Posterior vena cava (tissue), 2 donors: ENCODE measurements around the gene TCFL5. TPM values are rescaled to one million over a fixed set of nuclear protein-coding genes. Genes with fewer than 3 reads are reported as not detected.

Source experiments
- DNase-seq: peaks from one replicate; pipeline ENCODE4 v3.0.0-alpha.2; 2020; ENCODE audit warnings: low spot score
- intact Hi-C, 2 donors: fragments of 100-400 bp; cut with DNase I; formaldehyde crosslinking; loops; one replicate each; pipeline versions ENCODE4 v1.14.1 to v1.14.2; 2022 to 2023
- total RNA-seq, 2 donors: library from RNA; stranded (reverse); fragmentation: NEBNext Ultra II Directional; extraction: Animal tissue kit (Norgen Biotek cat#: 25700); gene quantifications; one replicate each; pipeline ENCODE4 v1.2.1, GENCODE V29; 2021
- donor health status: DM: yes; HTN: yes; CAD: no.
- donor health status: DM: yes; HTN: yes; CAD: no.

Gene TCFL5
- total RNA-seq, 2 donors from 2014 or later = 9.6 to 10.9 TPM

GRCh38 chr20:62885046-62885895, 23.6 kb upstream of the TCFL5 start:
- no peak for DNase-seq
- intact Hi-C loops = no loop called here

- DNase-seq = no peak
- intact Hi-C loops = no loop called here
Measured at GRCh38 chr20:62884556-62884955, 22.9 kb upstream of the TCFL5 start.

- intact Hi-C loops = no loop called here
- DNase-seq = peak; percentile 25
Measured at GRCh38 chr20:62882426-62882825, 20.8 kb upstream of the TCFL5 start.

- peak; percentile 76 for DNase-seq
- intact Hi-C loops = no loop called here
Measured at GRCh38 chr20:62881662-62882395, 20.2 kb upstream of the TCFL5 start.

GRCh38 chr20:62880935-62881661, 19.5 kb upstream of the TCFL5 start:
- DNase-seq = peak; percentile 75
- intact Hi-C loops = no loop called here

- intact Hi-C loops = no loop called here
- DNase-seq = peak; percentile 82
Measured at GRCh38 chr20:62880147-62880934, 18.7 kb upstream of the TCFL5 start.

GRCh38 chr20:62879275-62880146, 17.9 kb upstream of the TCFL5 start:
- intact Hi-C loops = no loop called here
- DNase-seq = peak; percentile 62

- DNase-seq = peak; percentile 50
- intact Hi-C loops = no loop called here
Measured at GRCh38 chr20:62878244-62879038, 16.8 kb upstream of the TCFL5 start.

GRCh38 chr20:62876902-62877816, 15.5 kb upstream of the TCFL5 start:
- intact Hi-C loops = no loop called here
- peak; percentile 94 for DNase-seq

- DNase-seq = no peak
- intact Hi-C loops = no loop called here
Measured at GRCh38 chr20:62876501-62876901, 14.9 kb upstream of the TCFL5 start.

GRCh38 chr20:62875419-62876361, 14.1 kb upstream of the TCFL5 start:
- intact Hi-C loops = no loop called here
- DNase-seq = peak; percentile 93

- DNase-seq = peak; percentile 13
- intact Hi-C loops = loop anchor here (5.0 kb wide), 1 partner anchor 132 kb away; the partner anchor contains the start of gene BHLHE23 (in 2 of the 2)
Measured at GRCh38 chr20:62874964-62875344, 13.3 kb upstream of the TCFL5 start.

GRCh38 chr20:62873681-62874031, 12.0 kb upstream of the TCFL5 start:
- intact Hi-C loops = loop anchor here (5.0 kb wide), 1 partner anchor 134 kb away; the partner anchor contains the start of gene BHLHE23 (in 2 of the 2)
- peak; percentile 93 for DNase-seq

- peak; percentile 12 for DNase-seq
- intact Hi-C loops = loop anchor here (5.0 kb wide), 1 partner anchor 134 kb away; the partner anchor contains the start of gene BHLHE23 (in 2 of the 2)
Measured at GRCh38 chr20:62873280-62873679, 11.7 kb upstream of the TCFL5 start.

- peak; percentile 40 for DNase-seq
- intact Hi-C loops = loop anchor here (5.0 kb wide), 1 partner anchor 134 kb away; the partner anchor contains the start of gene BHLHE23 (in 2 of the 2)
Measured at GRCh38 chr20:62872862-62873261, 11.2 kb upstream of the TCFL5 start.
